Activated CD8-positive, alpha-beta memory T cell treated with anti-CD3 and anti-CD28 coated beads, Interleukin-2, amount 50 U/mL, for 24 hours (primary cell): ENCODE results near the gene IL10RB.
"Not testable (repeated sequence)": the region's sequence is repeated elsewhere in the genome, so short reads cannot be mapped to it uniquely, and the experiment has no call there.

Experiments used
- DNase-seq: peaks from one replicate; pipeline ENCODE4 v3.0.0-alpha.2; 2020; ENCODE audit errors: extremely low read depth

Gene IL10RB

DNA sequence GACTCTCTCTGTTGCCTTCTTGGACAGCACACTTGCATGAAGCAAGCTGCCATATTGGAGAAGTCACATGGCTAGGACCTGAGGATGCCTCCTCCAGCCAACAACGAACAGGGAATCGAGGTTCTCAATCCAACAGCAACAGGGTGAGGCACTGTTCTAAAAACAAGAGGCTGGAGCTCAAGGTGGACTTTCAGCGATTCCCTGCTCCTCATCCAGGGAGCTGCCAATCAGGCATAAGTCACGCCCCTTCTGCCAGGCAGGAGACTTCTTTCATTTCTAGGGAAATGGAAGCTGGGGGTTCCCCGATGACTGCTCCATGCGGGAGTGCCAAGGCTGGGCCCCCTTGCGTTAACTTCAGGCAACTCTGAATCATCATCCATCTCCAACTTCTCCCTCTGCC is 35.9 kb downstream of the IL10RB start:
- DNase-seq = no peak

DNA sequence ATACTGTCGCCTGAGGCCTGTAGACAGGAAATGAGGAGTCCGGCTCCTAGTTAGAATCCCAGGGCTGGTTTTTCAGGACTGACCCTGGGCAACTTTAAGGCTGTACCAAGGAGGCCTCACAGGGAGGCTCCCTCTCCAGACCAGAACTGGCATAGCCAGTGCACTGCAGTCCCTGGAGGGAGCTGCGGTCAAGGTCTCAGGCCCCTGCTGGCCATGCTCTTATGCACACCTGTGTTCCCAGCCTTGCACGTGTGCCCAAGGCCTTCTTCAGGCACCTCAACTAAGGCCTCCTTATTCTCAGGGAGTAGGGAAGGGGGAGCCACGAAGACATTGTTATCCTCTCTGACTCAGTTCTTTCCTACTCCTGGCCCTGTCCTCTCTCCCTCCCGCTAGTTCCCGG is 36.6 kb downstream of the IL10RB start:
- no peak for DNase-seq

DNA sequence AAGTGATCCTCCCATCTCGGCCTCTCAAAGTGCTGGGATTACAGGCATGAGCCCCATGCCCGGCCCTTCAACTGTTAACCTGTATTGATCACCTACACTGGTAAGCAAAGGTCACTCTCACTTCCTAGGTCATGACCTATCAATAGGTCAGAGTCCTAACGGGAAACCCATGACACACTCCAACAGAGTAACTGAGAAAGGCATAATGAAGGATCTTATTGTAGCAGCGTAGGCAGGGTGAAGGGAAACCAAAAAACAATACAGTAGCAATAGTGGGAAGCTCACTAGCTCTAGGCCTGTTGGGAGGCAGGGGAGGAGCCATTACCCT is 39.1 kb downstream of the IL10RB start:
- no peak for DNase-seq

DNA sequence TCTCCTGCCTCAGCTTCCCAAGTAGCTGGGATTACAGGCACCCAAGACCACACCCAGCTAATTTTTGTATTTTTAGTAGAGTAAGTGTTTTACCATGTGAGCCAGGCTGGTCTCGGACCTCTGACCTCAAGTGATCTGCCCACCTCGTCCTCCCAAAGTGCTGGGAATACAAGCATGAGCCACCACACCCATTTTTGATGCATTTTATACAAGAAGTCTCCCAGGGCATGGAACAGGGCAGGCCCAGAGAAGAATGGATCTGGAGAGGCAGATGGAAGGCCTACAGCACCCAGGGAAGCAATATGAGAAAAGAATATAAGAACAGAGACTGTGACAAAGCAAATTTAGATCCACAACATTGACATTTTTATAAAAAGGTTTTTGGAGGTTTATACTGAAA is 39.8 kb downstream of the IL10RB start:
- no peak for DNase-seq

DNA sequence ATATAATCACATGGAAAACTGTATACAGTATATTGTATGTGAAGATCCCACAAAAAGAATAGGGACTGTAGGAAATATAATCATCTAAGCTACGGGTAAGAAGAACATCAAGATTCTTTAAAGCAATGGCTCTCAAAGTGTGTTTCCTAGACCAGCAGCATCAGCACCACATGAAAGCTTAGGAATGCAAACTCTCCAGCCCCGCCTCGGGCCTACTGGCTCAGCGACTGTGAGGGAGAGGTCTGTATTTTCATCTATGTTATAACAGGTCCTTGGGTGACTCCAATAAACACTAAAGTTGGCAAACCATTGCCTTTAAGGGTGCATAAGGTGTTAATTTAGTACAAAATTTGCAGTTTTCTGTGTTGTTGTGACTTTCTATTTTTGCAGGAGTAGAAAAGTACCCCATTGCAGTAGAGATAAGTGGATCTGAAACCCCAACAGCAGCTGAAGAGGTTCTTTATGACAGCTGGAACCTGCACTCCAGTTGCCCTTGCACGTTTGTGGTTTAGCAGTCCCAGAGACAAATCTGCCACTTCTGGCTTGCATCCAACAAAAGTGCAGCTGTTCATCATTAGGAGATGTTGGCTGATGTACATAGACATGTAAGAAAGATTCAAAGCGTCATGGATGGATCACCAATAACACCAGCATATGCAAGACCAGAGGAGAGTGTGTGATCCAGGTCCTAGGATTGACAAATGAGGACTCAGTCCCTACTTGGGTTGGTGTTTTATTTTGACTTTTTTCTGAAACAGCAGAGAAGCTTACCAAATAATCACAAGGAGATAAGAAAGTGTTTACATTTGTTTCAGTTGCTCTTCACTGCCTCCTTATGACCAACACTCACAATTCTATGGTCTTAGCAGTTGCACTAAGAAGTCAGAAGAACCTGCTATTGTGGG is 42.7 kb downstream of the IL10RB start:
- DNase-seq = no peak

DNA sequence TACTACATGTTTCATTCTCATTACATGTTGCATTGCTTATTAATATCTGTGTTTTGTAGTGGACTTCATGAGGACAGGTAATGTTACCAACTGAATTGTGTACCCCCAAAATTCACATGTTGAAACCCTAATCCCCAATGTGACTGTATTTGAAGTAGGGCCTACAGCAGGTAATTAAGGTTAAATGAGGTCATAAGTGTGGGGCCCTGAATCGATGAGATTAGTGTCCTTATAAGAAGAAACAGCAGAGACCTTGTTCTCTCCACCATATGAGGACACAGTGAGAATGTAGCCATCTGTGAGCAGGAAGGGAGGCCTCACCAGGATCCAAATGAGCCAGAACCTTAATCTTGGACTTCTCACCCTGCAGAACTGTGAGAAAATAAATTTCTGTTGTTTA is 43.6 kb downstream of the IL10RB start:
- no peak for DNase-seq

DNA sequence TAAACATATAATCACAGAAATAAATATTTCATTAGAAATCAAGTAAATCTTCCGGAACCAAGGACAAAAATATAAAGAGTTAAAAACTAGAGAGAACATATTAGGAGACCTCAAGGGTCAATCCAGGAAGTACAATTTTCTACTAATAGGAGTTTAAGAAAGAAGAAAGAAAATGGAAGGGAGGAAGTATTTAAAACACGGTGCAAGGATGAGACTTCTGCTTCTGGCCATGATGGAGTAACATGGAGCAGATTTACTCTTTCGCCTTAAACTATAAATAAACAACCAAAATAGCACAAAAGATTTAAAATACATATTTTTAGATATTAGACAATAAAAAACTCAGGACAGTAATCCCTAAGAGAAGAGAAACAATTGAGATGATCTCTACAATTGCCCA is 46.0 kb downstream of the IL10RB start:
- no peak for DNase-seq

DNA sequence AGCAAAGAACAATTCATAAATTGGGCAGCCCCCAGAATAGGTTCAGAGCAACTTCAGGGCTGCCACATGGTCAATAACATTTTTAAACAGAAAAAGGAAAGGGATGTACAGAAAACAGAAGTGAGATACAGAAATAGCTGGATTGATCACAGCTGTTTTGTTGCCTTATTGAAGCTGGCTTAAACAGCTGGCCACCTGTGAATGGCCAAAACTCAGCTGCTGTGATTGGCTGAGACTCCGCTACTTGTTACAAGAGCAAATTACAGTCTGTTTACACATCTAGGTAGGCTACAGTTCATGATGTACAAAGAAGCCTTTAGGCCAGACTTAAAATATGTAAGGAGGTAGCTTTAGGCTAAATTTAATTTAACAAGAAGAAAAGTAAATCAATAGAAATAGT is 47.0 kb downstream of the IL10RB start:
- DNase-seq = no peak

DNA sequence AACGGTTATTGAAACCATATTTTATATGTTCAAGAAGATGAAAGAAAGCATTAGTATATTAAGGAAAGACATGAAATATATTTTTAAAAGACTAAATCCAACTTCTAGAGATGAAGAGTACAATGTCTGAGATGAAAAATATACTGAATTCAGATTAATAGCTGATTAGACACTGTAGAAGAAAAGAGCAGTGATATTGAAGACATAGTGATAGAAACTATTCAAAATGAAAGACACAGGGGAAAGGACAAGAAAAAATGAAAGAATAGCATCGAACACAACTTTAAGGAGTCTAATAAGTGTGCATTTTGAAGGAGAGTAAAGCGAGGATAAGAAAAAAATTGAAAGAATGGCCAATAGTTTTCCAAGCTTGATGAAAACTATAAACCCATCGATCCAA is 47.4 kb downstream of the IL10RB start:
- no peak for DNase-seq

DNA sequence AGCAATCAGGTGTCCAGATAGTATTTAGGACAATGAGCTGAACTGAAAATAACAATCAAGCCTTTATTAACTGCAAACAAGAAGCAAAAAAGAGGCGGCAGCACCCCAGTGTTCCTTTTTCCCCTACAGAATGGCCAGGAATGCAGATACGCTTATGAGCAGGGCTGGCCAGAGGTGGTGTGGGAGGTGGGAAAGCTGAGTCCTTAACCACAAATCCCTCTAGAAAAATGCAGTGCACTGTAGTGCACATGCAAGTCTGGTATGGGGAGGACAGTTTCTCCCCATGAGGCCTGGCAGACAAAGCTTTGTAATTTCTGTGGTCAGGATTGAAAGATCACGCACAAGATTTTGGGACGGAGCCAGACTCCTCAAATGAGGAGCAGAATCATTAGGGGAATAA is 47.9 kb downstream of the IL10RB start:
- DNase-seq = no peak

DNA sequence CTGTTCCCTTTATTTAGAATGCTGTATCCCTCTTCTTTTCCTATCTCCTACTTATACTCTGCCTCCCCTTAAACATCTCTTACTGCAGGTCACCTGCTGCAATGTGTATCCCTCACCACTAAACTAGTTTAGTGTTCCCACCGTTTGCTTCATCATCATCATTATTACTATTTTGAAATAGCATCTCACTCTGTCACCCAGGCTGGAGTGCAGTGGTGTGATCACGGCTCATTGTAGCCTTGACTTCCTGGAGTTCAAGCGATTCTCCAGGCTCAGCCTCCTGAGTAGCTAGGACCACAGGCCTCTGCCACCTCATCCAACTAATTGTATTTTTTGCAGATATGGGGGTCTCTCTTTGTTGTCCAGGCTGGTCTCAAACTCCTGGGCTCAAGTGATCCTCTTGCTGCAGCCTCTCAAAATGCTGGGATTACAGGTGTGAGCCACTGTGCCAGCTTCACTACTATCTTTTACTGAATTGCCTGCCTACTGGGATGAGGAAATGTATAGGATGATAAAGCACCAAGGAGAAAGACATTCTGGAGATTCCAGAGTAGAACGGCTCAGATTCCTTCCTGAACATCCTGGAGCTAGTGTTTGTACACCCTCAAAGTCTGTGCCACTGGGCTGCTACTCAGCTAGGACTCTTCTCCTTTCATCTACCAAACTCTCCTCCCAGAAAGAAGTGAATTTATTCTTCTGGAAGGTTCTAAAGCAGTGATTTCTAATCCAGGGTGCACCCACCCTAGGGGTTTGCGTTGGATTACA is 50.0 kb downstream of the IL10RB start:
- no peak for DNase-seq

DNA sequence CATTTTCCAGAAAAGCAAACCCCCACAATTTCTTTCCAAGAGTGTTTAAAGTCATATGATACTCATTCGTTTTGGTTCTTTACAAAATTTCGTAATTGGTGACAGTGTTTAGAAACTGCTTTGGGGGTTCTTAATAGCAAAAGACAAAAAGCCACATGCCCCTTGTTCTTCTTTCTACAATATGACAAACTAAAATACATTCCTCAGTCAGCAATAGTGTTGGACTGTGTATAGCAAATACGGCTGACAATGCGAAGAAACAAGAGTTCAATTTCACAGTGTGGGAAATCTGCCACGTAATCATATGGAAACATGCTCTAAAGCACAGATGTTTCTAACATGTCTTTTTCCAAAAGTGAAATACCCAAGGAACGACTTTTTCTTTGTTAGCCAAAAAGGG is 51.0 kb downstream of the IL10RB start:
- DNase-seq = no peak

DNA sequence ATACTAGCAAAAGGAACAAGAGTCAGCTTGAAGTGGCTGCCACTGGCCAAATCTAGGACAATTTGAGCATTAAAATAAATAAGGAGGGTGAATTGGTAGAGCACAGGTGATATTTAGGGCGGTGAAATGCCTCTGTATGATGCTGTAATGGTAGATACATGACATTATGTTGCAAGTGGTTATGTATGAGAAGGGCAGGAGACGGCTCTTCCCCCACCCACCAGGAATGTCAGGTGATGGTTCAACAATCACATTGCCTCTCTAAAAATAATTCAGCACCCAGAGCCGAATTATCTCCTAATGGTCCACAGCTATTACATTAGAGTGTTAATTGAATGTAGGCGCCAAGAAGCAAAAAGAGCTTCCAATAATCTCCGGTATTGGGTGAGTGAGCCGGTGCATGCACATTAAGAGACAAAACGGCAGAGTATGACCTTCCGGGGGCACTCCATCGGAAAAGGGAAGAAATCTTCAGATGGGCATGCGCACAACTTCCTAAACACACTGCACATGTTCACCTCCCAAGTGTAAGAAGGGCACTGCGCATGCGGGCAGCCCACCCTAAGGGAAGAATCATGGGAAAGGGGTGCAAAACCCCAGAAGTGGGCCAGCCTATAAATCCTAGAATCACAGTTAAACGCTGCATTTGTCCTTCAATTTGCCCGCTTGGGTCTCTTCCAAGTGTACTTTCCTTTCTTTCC is 51.8 kb downstream of the IL10RB start:
- DNase-seq = no peak

DNA sequence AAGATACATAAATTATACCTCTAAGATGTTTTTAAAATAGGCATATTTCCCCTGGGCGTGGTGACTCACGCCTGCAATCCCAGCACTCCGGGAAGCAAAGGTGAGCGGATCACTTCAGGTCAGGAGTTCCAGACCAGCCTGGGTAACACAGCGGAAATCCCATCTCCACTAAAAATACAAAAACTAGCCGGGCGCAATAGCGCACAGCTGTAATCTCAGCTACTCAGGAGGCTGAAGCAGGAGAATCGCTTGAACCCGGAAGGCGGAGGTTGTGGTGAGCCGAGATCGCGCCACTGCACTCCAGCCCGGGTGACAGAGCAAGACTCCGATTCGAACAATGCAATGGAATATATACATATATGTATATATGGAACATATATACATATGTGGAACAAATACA is 54.8 kb downstream of the IL10RB start:
- not testable (repeated sequence) for DNase-seq

DNA sequence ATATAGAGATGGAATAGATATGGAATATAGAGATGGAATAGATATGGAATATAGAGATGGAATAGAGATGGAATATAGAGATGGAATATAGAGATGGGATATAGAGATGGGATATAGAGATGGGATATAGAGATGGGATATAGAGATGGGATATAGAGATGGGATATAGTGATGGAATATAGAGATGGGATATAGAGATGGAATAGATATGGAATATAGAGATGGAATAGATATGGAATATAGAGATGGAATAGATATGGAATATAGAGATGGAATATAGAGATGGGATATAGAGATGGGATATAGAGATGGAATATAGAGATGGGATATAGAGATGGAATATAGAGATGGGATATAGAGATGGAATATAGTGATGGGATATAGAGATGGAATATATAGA is 57.4 kb downstream of the IL10RB start:
- DNase-seq = not testable (repeated sequence)

DNA sequence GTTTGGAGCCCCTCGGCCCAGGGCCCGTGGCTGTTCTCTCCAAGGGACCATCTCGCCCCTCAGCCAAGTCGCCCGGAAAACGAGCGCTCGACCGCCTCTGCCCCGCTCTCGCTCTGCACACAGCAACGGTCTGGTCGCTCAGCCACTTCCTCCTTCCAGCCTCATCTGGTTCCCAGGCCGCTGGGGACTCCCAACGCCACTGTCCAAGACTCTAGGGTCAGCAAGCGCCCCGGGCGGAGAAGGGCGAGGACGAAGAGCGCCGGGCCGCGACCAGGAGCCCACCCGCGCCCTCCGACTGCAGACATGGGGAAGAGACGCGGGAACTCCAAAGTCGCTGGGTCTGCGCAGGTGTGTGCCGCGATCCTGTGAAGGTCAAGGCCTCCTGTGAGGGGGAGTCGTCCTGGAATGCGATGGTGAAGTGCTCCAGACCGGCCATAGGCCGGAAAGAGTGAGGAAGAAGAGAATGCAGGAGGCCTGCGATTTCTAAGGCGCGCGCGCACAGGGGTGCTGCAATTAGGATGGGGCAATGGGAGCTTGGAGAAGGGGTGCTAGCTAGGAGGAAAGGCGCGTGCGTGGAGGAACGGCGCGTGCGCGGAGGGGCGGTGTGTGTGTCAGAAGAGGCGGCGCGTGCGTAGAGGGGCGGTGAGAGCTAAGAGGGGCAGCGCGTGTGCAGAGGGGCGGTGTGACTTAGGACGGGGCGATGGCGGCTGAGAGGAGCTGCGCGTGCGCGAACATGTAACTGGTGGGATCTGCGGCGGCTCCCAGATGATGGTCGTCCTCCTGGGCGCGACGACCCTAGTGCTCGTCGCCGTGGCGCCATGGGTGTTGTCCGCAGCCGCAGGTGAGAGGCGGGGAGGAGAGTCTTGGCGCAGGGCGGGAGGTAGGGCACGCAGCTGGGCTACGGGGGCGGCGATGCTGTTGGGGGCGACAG is 58.4 kb downstream of the IL10RB start, which contains the start of gene IFNAR1:
Gene IFNAR1 (plus strand): TSS at position 680 of the 931 bp plus-strand sequence. CDS start 86 bp downstream, at position 766.
- DNase-seq = peak; percentile 98

DNA sequence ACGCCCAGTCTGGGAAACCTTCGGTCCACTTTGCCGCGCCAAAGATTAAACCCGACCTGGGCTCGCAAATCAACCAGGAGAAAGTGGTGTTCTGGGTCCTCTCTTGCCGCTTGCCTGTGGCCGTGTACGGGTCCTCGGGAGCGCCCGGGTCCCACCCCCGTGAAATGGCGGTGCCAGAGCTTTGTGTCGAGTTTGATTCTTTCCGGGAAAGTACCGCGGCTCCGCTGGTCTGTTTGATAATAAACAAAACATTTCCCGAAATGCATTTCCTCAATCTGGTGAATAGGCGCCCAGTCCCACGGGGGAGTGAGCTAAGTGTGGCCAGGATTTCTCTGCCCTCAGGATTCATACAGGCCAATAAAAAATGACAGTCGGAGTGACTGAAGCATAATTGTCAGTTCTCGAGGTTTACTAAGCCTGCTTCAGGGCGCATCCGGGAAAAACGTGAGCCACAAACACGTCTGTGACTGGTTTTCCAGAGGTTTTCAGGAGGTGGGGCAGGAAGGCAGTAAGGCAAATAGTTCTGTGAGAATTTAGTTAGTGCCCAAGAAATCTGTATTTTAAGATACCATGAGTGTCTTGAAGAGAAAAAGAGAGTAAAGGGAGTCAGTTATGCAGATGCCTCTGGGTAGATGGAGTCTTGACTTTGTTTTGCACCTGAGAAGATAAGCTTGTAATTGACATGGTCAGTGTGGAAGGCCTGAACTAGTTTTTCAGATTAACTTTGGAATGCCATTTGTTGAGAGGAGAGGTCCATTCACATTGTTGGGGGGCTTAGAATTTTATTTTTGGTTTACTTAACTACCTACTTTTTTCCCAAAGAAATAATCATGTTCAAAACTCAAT is 59.3 kb downstream of the IL10RB start:
- DNase-seq = peak; percentile 31

DNA sequence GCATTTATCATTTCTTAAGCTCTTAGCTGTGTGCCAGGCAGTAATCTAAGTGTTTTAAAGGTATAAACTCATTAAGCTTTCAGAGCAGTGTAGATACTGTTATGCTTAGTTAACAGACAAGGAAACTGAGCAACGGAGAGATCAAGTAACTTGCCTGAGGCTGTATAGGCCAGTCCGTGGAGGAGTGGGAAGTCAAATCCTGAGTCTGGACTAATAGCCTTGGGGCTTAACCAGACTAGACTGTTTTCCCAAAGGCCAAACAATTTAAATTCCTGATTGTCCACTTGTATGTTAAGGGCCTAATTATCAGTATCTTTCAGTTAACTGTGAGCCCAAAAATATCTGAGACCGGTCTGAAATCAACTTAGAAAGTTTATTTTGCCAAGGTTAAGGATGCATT is 61.2 kb downstream of the IL10RB start:
- DNase-seq = no peak

DNA sequence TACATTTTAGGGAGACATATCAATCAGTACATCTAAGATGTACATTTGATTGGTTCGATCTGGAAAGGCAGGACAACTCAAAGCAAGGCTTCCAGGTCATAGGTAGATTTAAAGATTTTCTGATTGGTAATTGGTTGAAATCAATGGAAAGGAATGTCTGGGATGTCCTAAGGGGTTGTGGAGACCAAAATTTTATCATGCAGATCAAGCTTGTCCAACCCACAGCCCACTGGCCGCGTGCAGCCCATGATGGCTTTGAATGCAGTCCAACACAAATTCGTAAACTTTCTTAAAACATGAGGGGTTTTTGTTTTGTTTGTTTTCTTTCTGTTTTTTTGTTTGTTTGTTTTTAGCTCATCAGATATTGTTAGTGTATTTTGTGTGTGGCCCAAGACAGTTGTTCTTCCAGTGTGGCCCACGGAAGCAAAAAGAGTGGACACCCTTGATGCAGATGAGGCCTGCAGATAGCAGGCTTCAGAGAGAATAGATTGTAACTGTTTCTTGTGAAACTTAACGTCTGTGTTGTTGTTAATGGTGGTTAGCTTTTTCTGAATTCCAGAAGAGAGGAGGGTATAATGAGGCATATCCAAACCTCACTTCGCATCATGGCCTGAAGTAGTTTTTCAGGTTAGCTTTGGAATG is 61.7 kb downstream of the IL10RB start:
- DNase-seq = no peak

DNA sequence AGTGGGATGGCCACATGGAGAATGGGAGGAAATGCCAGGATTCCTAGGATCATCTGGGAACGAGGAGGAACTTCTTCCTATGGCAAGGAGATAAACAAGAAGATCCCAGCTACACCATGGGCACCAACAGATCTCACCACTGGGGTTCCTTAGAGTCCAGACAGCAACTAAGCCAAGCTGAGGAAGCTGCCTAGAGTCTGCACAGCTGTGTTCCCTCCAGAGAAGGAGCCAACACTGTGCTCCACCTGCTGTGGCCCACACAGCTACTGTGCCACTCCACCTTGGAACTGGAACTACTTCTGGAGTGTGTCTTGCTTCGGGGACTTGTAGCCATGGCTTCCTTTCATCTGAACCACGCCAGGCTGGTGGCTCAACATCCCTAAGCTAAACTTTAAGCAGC is 64.6 kb downstream of the IL10RB start:
- no peak for DNase-seq
